ENCODE data around the gene PTPRD.
"Not testable (repeated sequence)": the region's sequence is repeated elsewhere in the genome, so short reads cannot be mapped to it uniquely, and the experiment has no call there.

Gene PTPRD

GRCh38 chr9:10449201-10449617 lies 163.6 kb downstream of the PTPRD start:
- DNase-seq = not testable (repeated sequence)

GRCh38 chr9:10447036-10447435 lies 165.8 kb downstream of the PTPRD start:
- no peak for DNase-seq

DNA sequence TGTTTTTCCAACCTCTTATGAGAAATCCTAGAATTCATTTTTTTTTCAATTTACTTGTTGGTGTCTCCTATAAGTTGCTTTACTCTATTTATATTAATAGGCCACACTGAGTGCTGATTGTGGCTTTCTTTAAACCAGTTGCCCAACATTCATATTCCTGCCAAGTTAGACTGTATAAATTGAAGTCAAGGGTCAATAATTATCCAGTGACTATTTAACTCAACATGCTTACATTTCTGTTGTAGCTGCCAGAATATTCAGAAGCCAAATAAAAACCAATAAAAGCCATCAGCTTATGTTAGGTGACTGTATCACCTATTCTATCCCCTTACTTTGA lies 169.0 kb downstream of the PTPRD start:
- no peak for DNase-seq

DNA sequence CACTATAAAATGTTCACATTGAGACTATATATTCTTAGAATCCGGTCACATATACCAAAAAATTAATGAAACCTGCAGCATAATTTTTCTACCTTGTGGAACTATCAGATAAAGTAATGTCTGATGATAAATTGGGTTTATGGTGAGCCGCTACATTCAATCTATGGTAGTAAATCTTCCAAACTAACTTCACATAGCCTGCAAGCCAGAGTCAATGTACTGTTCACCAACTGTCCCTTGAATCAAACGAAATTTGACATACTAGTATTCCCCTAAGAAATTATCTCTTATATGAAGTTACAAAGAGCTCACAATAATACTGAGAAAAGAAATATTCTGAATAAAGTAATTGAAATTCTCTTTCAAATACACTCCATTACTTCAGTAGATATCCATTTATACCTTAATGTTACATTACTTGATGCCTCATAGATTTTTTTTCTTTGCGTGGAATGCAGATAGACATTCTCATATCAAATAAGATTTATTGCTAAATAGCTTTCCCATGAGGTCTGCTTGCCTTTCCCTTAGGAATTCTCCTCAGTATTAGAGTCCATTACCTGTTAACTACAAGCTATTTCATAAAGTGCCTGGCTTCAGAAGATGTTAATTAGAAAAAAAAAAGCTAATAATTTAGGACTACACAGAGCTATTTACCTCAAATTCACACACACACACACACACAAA lies 169.5 kb downstream of the PTPRD start:
- DNase-seq = no peak

- no peak for DNase-seq
Measured at GRCh38 chr9:10438955-10439354, 173.8 kb downstream of the PTPRD start.

- no peak for DNase-seq
Measured at GRCh38 chr9:10436756-10437155, 176.0 kb downstream of the PTPRD start.

DNA sequence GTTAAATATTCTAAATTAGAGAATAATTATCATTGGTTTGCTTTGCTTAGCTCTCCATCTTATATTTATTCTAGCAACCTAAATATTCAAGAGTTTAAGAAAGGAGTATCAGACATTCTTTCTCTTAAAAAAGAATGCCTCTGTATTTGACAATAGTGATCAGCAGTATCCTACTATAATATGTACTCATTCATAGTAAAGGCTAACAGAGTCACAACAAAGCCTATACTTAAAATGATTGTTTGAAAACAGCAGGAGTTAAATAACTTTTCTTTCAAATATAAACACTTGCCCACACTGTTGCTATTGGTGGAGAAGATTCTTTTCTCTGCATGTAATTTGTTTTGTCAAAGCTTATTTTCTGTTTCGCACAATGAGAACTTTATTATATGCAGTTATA lies 178.4 kb downstream of the PTPRD start:
- DNase-seq = no peak

- no peak for DNase-seq
Measured at GRCh38 chr9:10411272-10411671, 201.5 kb downstream of the PTPRD start.

GRCh38 chr9:10403283-10403682 lies 209.5 kb downstream of the PTPRD start:
- no peak for DNase-seq

- no peak for DNase-seq
Measured at GRCh38 chr9:10396615-10397014, 216.2 kb downstream of the PTPRD start.

- DNase-seq = no peak
Measured at GRCh38 chr9:10387282-10387681, 225.5 kb downstream of the PTPRD start.

- no peak for DNase-seq
Measured at GRCh38 chr9:10371824-10372223, 241.0 kb downstream of the PTPRD start.

GRCh38 chr9:10366171-10366779 lies 246.5 kb downstream of the PTPRD start:
- no peak for DNase-seq

DNA sequence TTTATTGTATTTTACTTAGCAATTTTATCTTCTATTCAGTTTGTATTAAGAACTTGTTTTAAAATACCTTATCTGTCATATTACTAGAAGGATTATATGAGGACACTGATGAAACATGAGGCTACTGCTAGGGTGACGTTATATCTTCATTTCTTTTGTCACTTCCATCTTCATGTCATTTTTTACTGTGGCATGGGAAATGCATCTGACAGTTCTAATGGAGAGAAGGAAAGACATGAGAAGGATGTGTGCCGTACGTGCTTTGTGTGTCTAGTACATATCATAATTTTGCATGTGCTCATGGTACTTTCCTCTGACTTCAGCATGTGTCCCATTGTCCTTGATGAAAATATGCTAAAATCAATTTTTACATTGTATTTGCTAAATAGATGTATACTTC lies 258.2 kb downstream of the PTPRD start:
- DNase-seq = no peak

DNA sequence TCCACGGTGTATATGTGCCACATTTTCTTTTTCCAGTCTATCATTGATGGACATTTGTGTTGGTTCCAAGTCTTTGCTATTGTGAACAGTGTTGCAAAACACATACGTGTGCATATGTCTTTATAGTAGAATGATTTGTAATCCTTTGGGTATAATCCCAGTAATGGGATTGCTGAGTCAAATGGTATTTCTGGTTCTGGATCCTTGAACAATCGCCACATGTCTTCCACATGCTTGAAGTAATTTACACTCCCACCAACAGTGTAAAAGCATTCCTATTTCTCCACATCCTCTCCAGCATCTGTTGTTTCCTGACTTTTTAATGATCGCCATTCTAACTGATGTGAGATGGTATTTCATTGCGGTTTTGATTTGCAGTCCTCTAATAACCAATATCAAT lies 267.2 kb downstream of the PTPRD start:
- DNase-seq = not testable (repeated sequence)

GRCh38 chr9:10341057-10341456 lies 271.7 kb downstream of the PTPRD start:
- no peak for DNase-seq

GRCh38 chr9:10339152-10339551 lies 273.6 kb downstream of the PTPRD start:
- DNase-seq = no peak

- DNase-seq = no peak
Measured at GRCh38 chr9:10331157-10331556, 281.6 kb downstream of the PTPRD start.

DNA sequence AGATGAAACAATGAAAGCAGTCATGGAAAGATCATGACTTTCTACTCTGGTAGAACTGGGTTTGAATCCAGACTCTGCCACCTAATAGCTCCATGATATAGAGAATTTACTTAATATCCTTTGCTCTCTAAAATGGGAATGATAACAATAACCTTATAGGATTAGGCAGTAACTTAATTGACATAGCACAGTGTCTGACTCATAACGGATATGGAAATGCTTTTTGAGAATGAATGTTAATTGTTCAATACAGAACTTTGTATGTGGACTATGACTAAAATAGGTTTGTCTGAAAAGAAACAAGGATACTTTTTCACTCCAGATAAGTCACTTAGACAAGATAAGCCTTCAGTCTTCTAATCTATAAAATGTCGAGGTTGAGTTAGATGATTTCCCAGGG lies 330.7 kb downstream of the PTPRD start:
- DNase-seq = no peak

GRCh38 chr9:10274988-10275387 lies 337.8 kb downstream of the PTPRD start:
- DNase-seq = no peak

GRCh38 chr9:10274175-10274574 lies 338.6 kb downstream of the PTPRD start:
- no peak for DNase-seq

DNA sequence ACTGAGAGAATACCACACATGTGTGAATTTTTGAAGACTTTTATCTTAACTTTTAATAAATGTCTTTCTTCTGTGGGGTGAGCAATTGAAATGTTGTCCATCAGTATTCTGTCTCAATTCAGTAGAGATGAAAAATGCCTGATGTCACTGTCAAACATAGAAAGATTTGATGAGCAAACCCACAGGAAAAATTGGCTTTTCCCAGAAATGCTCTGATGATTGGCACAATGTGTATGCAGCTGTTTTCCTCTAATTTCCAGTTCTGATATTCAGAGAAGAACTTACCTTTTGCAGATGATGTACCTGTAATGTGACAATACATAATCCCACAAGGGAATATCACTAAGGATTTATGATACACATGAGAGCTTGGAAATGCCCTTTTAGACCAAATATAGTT lies 340.0 kb downstream of the PTPRD start:
- no peak for DNase-seq

DNA sequence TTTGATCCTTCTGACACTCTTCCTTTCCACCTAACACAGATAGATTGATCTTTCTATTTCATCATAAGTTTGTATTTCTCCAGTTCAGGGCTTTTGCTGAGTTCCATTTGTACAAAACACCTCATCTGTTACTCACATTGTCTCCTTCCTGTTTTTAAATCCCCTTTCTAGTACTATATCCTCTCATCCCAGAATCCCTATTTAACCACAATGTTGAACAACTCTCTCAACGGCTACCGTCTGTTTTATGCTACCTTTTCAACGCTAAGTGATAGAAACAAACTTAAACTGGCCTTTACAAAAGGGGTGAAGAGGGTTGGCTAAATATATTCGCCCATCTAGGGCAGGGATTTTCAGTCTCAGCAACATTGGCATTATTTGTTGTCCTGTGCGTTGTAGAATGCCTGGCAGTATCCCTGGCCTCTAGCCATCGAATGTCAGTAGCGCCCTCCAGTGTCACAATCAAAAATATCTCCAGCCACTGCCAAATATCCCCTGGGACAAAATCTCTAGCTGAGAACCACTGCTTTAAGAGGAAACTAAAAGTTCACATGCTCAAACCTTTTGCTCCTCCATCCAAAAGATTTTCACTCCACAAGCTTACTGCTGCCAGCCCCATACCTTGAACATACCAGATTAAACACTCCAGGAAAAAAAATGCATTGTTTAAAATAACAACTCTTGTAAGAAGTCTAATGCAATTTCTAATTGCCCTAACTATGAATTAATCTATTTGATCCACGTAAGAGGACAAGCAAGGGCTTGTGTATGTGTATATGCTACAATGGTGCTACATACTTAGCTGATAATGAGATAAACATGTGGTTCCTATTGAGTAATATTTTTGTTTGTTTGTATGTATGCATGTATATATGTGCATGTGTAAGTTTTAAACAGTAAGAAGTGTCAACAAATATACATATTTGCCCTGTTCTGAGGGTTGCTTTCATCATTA lies 344.0 kb downstream of the PTPRD start:
- DNase-seq = no peak

DNA sequence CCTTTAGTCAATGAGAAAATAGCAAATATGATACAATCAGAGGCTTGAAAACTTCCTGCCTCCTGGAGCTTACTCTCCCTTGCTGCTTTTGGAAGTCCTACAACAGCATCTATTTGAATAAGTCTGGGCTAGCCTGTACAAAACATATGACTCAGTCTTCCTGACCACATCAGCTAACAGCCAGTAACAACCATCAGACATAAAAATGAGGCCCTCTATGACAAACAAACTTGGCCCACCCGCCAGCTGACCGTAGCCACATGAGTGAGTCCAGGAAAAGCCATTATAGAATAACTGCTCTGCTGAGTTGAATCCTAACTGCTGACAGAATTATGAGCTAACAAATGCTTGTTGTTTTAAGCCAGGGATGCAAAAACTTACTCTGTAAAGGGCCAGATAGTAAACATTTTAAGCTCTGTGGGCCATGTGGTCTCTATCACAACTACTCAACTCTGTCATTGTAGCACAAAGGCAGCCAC lies 347.6 kb downstream of the PTPRD start:
- no peak for DNase-seq

All from NCI-H510A (cell line).